KOPT-K1 (cell line): ENCODE results near the gene LHPP.
"Not testable (repeated sequence)": the region's sequence is repeated elsewhere in the genome, so short reads cannot be mapped to it uniquely, and the experiment has no call there.

Source experiments
- H3K27ac ChIP-seq: fragments of 200-600 bp; sonication (generic); 2 replicates; pipeline ENCODE4 v1.5.1; 2016; ENCODE audit warnings: antibody characterized with exemption, mild to moderate bottlenecking, low read depth, low read length; ENCODE audit not compliant: poor library complexity, severe bottlenecking
- H3K36me3 ChIP-seq: fragments of 200-600 bp; sonication (generic); 2 replicates; pipeline ENCODE4 v1.5.1; 2017; ENCODE audit warnings: antibody characterized with exemption, mild to moderate bottlenecking, low read length, moderate library complexity; ENCODE audit not compliant: insufficient read depth
- H3K9me3 ChIP-seq: fragments of 200-600 bp; sonication (generic); 2 replicates; pipeline ENCODE4 v1.5.1; 2017; ENCODE audit warnings: antibody characterized with exemption, low read length, mild to moderate bottlenecking; ENCODE audit not compliant: insufficient read depth, poor library complexity, severe bottlenecking

Gene LHPP

DNA sequence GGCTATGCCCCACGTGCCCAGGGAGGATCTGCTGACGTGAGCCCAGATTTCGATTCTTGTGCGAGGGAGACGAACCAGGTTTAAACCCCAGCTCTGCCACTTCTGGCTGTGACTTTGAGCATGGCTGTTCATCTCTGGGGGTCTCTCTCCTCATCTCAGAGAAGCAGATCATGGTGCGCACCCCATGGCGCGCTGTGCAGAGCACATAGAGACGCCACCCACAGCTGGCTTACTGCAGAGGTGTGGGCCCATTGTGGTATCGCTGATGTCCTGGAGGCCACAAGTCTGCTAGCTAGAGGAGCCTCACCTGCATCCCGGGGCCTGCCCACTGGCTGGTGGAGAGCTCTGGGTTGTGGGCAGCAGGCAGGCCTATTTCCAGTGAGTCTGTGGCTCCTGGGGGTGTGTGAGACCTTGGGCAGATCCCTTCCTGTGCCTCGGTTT lies 140.5 kb downstream of the LHPP start:
- H3K27ac ChIP-seq = no peak overlapping the region
- H3K9me3 ChIP-seq = no peaks in the 10 kb centered on the region
- no peaks in the 10 kb centered on the region for H3K36me3 ChIP-seq

DNA sequence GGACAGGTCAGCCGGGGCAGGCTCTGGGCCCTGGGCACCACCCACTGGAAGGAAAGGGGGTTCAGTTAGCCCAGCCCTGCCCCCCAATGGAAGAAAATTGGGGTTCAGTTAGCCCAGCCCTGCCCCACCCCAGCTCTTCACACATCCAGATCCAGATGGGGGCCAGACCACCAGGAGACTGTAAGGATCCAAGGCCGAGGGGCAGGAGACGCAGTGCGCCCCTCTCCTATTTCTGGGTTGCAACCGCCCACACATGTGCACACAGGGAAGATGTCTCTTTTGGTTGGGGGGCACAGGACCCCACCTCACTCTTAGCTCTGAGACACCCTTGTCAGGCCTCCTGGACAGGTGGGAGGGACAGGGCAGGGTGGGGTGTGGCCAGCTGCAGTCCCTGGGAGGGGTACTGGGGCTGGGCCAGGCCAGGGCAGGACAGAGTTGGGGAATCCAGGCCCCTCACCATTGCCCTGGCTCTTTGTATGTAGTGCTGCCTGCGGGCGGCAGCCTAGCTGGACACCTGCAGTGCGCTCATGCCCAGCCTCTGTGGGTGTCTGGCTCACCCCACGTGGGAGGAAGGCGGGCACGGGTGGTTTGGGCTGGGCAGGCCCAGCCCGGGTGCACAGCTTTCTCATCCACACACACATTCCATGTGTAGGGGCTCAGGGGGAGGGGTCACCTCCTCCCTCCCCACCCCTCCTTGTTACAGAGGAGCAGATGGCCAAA lies 141.2 kb downstream of the LHPP start:
- Histone ChIP-seq H3K9me3 (no peaks in the 10 kb centered on the region), H3K27ac (no peak overlapping the region), H3K36me3 (no peaks in the 10 kb centered on the region)

DNA sequence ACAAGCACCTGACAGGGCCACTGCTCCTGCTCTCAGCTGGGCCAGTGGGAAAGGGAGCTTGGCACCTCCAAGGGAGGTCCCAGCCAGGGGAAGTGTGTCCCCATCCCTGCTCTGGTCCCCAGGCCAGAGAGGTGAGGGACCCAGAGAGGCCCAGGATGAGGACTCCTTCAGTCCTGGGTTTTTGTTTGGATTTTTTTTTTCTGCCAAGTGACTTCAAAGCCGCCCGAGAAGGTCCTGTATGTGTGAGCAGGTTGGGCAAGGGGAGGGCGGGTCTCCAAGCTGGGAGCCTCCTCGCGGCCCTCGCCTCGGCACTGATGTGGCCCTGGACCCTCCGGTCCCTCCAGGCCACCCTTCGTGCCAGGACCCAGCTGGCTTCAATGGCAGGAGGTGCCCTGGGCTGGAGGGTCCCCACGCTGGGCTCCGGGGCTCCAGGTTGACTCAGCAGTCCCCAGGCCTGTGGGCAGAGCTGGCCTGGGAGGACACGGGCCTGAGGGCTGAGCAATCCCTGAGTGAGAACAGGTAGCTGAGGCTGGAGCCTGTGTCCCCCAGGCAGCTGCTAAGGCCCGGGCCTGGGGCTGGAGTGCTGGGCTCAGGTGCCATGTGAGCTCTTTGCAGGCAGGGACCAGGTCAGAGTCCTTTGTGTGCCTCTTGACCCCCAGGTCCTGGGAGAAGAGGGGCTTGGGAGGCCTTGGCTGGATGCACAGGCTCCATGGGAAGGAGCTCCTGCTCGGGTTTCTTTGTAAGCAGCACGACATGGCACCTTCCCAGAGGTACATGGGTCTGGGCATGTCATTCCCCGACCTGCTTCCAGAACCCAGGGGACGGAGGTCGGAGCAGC lies 142.0 kb downstream of the LHPP start:
- H3K27ac ChIP-seq = peak overlapping the region; percentile 38
- no peaks in the 10 kb centered on the region for H3K36me3 ChIP-seq
- H3K9me3 ChIP-seq = no peaks in the 10 kb centered on the region

DNA sequence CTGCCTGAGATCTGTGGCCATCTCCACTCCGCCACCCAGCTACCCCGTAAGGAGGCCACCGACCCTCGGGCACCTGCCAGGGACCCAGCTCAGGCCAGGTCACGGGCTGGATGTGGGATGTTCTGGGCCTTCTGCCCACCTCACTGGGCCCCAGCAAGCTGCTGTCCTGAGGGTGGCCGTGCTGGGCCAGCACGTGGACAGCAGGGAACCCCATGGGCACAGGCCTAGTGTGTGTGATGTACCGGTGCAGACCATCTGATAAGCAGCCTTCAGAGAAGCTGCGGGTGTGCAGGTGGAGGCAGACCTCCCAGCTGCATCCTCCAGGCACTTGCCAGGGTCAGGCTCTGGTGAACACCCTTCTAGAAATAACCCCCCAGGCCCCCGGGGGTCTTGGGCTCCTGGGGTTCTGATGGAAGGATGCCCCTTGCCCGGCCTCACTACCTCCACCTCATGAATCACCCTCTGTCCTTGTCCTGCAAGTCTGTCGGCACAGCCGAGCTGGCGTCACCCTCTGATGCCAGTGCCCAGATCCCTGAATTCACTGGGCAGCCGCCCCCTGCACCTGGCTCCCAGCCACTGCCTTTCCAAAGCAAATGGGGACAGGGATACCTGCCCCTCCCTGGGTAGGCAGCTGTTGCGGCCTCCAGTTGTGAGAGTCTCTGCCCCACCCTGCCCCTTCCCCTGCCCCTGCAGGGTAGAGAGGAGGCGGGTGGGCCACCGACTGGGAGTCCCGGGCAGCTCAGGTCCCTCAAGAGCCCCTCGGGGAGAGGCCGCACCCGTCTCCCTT lies 142.8 kb downstream of the LHPP start:
- Histone ChIP-seq H3K36me3 (no peaks in the 10 kb centered on the region), H3K27ac (peak overlapping the region; percentile 38), H3K9me3 (no peaks in the 10 kb centered on the region)

DNA sequence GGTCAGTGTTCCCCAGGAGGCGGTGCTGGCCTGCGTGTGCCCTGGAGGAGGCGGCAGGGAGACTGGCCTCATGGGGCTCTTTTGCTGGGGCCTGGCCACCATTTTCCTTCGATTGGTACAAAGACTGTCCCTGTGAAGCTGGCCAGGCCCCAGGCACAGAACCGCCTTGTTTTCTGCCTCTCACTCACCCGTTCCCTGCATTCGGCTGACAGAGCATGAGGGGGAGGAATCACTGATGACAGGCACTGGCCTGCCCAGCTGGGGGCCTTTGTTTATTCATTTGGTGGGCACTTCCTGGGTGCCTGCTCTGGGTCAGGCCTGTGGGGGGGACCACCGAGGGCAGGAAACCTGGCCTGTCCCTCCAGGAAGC lies 143.4 kb downstream of the LHPP start:
- Histone ChIP-seq H3K27ac (no peak overlapping the region), H3K9me3 (no peaks in the 10 kb centered on the region), H3K36me3 (no peaks in the 10 kb centered on the region)

DNA sequence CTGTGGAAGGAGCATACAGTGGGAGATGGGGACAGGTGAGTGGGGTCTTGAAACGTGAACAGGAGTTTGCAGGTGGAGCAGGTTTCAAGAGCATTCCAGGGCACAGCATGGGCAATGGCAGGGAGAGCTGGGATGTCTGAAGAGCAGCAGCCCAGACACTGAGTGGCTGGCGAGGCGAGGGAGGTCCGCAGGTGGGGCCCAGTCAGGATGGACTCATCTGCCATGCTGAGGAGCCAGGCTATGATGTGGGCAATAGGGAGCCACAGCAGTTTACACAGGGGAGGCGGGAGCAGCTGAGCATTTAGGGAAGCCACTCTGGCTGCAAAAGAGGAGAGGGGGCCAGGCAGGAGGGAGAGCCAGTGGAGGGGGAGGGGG lies 143.8 kb downstream of the LHPP start:
- peak overlapping the region; percentile 37 for H3K27ac ChIP-seq
- H3K36me3 ChIP-seq = no peaks in the 10 kb centered on the region
- H3K9me3 ChIP-seq = no peaks in the 10 kb centered on the region

DNA sequence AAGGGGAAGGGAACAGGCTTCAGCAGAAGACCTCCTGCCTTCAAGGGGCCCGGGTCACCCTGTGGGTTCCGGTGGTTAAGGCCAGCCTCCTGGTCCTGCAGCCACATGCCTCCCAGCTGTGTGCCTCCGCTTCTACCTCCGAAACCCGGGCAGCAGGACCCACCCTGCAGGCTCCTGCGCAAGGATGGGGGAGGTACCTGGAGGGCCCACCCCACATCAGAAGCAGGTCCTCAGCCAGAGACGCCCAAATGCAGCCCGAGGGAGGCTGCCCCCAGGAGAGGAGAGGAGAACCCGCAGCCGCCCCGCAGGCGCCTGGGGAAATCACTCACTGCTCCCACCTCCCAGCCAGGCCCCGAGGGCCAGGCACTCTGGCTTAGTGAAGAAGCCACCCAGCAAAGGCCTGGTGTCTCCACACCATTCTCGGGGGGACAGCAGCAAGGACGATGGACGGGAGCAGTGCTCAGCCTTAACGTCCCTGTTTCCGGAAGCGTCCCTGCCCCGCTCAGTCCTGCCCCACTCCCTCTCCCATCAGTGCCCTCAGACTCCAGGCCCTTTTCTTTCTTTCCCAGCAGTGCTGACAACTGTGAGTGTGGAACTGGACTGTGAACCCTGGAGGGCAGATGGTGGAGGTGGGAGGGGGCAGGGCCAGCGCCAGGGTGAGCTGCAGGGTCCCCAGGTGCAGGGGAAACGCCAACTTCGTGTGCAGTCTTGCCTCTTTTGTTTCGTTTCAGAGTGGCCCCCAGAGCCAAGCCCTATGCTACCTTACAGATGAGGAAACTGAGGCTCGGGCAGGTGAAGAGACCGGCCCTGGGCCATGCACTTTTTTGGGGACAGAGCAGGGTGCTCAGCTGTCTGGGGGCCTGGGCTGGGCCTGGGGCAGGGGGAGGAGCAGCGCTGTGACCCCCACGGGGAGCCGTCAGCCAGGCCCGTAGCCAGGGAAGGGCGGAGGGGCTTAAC lies 144.5 kb downstream of the LHPP start:
- Histone ChIP-seq H3K27ac (peak overlapping the region; percentile 37), H3K36me3 (no peaks in the 10 kb centered on the region), H3K9me3 (no peaks in the 10 kb centered on the region)

DNA sequence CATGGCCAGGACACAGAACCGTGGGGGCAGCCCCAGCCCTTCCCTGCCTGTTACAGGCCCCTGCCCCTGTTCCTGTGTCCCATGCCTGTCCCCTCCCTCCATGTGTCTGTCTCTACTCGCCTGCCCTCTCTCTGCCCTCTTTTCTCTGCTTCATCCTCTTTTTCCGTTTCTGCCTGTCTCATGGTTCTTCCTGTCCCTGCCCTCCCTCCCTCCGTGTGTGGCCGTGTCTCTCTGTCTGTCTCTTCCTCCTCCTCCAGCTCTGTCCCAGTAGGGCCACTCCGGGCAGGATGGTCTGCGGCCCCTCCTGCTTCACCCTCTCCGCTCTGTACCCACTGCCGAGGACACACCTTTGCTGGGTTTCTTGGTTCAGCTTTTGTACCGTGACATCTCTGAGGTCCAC lies 145.2 kb downstream of the LHPP start:
- Histone ChIP-seq H3K27ac (peak overlapping the region; percentile 37), H3K9me3 (no peaks in the 10 kb centered on the region), H3K36me3 (no peaks in the 10 kb centered on the region)

DNA sequence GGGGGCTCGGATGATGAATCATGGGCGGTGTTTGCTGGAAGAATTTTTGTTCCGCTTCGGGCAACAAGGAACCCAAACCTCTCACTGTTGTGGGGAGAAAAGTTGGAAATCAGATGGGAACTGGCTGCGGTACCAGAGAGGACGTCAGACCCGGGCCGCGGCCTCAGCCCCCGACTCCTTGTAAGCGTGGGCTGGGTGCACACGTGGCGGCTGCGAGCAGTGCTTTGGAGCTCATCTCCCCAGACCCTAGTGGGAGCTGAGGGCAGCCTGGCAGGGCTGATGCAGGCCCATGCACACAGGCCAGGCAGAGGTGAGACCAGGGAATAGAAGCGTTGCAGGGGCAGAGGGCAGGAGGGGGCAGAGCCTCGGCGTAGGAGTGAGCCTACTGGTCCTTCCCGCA lies 146.1 kb downstream of the LHPP start:
- Histone ChIP-seq H3K9me3 (no peaks in the 10 kb centered on the region), H3K36me3 (no peaks in the 10 kb centered on the region), H3K27ac (no peak overlapping the region)

DNA sequence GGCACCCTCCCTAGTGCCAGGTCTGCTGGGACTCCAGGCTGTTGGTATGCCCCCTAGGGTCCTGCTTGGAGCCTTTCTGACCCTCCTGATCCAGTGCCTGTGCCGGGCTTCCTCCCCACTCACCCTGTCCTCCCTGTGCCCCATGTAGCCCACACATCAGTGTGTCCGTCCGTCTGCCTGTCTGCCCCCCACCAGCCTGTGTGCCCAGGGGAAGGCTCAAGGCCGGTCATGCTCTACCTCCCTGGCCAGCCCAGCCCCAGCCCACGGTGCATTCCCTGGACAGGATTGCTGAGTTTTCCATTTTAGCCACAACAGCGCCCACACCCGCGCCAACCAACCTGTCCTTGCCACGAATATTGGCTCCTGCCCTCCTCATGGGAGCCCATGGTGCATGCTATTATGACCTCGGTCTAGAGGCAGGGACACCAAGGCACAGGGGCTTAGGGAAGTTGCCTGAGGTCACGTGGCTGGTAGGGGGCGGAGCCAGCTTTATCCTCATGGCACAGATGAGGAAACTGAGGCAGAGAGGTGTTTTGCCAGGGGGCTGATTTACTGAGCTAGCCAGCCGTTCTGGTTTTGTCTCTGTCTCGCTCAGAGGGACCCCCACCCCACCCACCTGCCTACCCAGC lies 146.6 kb downstream of the LHPP start:
- Histone ChIP-seq H3K27ac (no peak overlapping the region), H3K9me3 (no peaks in the 10 kb centered on the region), H3K36me3 (no peaks in the 10 kb centered on the region)

DNA sequence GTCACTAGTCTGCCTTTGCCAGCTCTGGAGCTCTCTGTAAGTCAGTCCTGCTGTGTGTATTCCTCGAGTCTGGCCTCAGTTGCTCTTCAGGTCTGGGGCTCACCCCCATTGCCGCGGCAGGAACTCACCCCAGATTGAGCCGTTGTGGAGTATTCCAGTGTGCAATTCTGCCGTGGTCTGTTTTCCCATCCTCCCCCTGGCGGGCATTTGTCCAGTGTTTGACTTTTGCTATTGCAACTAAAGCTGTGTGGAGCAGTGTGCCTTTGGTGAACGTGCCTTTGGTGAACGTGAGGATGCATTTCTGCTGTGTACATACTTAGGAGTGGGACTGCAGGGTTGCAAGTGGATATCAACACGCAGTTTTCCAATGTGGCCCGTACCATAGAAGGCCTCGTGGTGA lies 148.1 kb downstream of the LHPP start:
- H3K27ac ChIP-seq = peak overlapping the region; percentile 21
- H3K36me3 ChIP-seq = no peaks in the 10 kb centered on the region

DNA sequence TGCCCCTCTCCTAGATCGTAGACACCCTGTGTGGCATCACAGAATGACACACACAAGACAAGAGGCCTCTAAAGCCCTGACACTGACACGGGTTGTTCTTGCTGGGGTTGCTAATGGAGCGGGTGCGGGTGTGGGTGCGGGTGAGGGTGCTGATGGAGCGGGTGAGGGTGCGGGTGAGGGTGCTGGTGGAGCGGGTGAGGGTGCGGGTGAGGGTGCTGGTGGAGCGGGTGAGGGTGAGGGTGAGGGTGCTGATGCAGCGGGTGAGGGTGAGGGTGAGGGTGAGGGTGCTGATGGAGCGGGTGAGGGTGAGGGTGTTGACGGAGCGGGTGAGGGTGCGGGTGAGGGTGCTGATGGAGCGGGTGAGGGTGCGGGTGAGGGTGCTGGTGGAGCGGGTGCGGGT lies 148.6 kb downstream of the LHPP start:
- H3K36me3 ChIP-seq, H3K9me3 ChIP-seq: not testable (repeated sequence)
- H3K27ac ChIP-seq = peak overlapping the region; percentile 21

More for the DNA sequence above, 148.1 kb downstream of the LHPP start:
- no peaks in the 10 kb centered on the region for H3K9me3 ChIP-seq

DNA sequence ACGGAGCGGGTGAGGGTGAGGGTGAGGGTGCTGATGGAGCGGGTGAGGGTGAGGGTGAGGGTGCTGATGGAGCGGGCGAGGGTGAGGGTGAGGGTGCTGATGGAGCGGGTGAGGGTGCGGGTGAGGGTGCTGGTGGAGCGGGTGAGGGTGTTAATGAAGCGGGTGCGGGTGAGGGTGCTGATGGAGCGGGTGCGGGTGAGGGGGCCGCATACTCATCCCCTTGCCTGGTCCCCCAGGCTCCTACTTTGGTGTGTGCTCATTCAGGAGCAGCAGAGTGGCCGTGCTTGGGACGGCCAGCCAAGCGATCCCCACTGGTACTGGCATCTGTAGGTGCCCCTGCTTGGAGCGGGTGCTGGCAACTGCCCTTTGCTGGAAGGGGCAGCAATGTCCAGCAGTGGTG lies 149.2 kb downstream of the LHPP start:
- H3K27ac ChIP-seq = peak overlapping the region; percentile 89

DNA sequence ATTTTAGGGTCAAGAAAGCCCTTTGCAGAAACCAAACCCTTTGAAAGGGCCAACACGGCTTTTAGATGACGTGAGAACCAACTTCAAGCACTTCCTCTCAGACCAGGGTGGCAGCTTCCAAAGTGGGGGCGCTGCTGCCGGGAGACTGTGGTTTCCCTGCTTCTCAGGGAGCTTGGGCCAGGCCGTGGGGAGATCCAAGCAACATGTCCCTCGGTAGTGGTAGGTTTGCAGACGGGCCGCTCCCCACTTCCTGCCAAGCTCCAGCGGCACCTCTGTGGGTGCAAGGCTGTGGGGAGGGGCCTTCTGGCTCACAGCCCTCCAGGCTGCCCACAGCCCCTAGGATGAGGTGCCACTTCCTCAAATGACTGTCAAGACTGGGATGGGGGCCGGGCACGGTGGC lies 150.1 kb downstream of the LHPP start:
- Histone ChIP-seq H3K27ac (peak overlapping the region; percentile 89), H3K9me3 (no peaks in the 10 kb centered on the region)

More for the DNA sequence above, 149.2 kb downstream of the LHPP start:
- not testable (repeated sequence) for H3K36me3 ChIP-seq, H3K9me3 ChIP-seq

More for the DNA sequence above, 150.1 kb downstream of the LHPP start:
- H3K36me3 ChIP-seq = no peaks in the 10 kb centered on the region
